Islet precursor cell (in vitro differentiated cells): ENCODE measurements around the gene DCX.
"Not testable (repeated sequence)": the region's sequence is repeated elsewhere in the genome, so short reads cannot be mapped to it uniquely, and the experiment has no call there.

Experiments used
- DNase-seq: peaks from one replicate; pipeline ENCODE4 v3.0.0-alpha.2; 2018

The DCX gene

GRCh38 chrX:111365770-111366325 lies 46.1 kb downstream of the DCX start:
- DNase-seq, result no peak

GRCh38 chrX:111363741-111364140 lies 48.3 kb downstream of the DCX start:
- no peak for DNase-seq

- no peak for DNase-seq
Measured at GRCh38 chrX:111361751-111362150, 50.2 kb downstream of the DCX start.

- DNase-seq, result no peak
Measured at GRCh38 chrX:111360839-111361238, 51.2 kb downstream of the DCX start.

GRCh38 chrX:111355523-111356115 lies 56.4 kb downstream of the DCX start:
- DNase-seq, result no peak

GRCh38 chrX:111354496-111354895 lies 57.5 kb downstream of the DCX start:
- no peak for DNase-seq

GRCh38 chrX:111353793-111354192 lies 58.2 kb downstream of the DCX start:
- DNase-seq, result no peak

GRCh38 chrX:111352424-111352823 lies 59.6 kb downstream of the DCX start:
- no peak for DNase-seq

GRCh38 chrX:111349934-111350333 lies 62.1 kb downstream of the DCX start:
- no peak for DNase-seq

- no peak for DNase-seq
Measured at GRCh38 chrX:111349101-111349500, 62.9 kb downstream of the DCX start.

- DNase-seq, result no peak
Measured at GRCh38 chrX:111348429-111348828, 63.6 kb downstream of the DCX start.

GRCh38 chrX:111346150-111346549 lies 65.8 kb downstream of the DCX start:
- DNase-seq, result not testable (repeated sequence)

- no peak for DNase-seq
Measured at GRCh38 chrX:111340054-111340453, 71.9 kb downstream of the DCX start.

GRCh38 chrX:111339212-111339611 lies 72.8 kb downstream of the DCX start:
- DNase-seq, result no peak

GRCh38 chrX:111338095-111338698 lies 73.8 kb downstream of the DCX start:
- DNase-seq, result no peak

GRCh38 chrX:111337067-111337637 lies 74.8 kb downstream of the DCX start:
- no peak for DNase-seq

GRCh38 chrX:111336141-111336540 lies 75.9 kb downstream of the DCX start:
- no peak for DNase-seq

GRCh38 chrX:111329370-111329769 lies 82.6 kb downstream of the DCX start:
- no peak for DNase-seq

GRCh38 chrX:111328858-111329257 lies 83.1 kb downstream of the DCX start:
- DNase-seq, result no peak

- DNase-seq, result peak; percentile 87
Measured at GRCh38 chrX:111322231-111322855, 89.6 kb downstream of the DCX start.

GRCh38 chrX:111319451-111319850 lies 92.5 kb downstream of the DCX start:
- DNase-seq, result peak; percentile 69

GRCh38 chrX:111318901-111319300 lies 93.1 kb downstream of the DCX start:
- no peak for DNase-seq

- no peak for DNase-seq
Measured at GRCh38 chrX:111309083-111309482, 102.9 kb downstream of the DCX start.

- DNase-seq, result no peak
Measured at GRCh38 chrX:111308039-111308438, 104.0 kb downstream of the DCX start.
